ENCODE results near the gene FASTKD1. TPM values are rescaled to one million over a fixed set of nuclear protein-coding genes. Genes with fewer than 3 reads are reported as not detected.

FASTKD1 gene
- total and polyA plus RNA-seq, 10 of the 15 experiments (the other 5 are each of a cell fraction or from before 2014, with no cell fraction given) = 45.6 to 76.1 (median 63.4) TPM

DNA sequence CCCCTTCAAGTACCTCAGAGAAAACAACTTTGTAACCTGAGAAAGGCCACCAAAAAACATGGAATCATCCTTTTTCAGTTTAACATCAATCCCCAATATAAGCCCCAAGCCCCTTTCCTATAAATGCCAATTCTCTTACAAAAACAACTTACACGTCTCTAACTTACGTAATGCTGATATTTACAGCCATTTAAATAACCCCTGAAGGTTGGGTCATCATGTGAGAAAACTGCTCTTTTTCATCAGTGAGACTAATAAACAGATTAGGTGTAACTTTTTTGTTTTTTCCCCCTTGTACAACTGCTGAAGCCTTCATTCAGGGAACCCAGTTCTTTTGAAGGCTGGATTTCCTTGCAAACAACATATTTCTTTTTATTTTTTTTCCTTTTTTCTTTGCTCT lies 3.7 kb downstream of the FASTKD1 start:
- Histone ChIP-seq H3K4me1 (ENCODE audit: control insufficient read depth, insufficient read depth, low read length) (no peaks in the 10 kb centered on the region), H2AFZ (ENCODE audit: control insufficient read depth, low read depth, low read length) (no peak overlapping the region), H3K9ac (ENCODE audit: control insufficient read depth, insufficient read depth, low read length) (no peak overlapping the region), H3K27me3 (replicated peaks in 1 of 2; ENCODE audit: control insufficient read depth in 2 of 2, insufficient read depth in 2 of 2, low read length in 1 of 2) (no peaks in the 10 kb centered on the region), H3K79me2 (ENCODE audit: control insufficient read depth, insufficient read depth, low read length) (peaks cover 43% of the 10 kb centered on the region), H3K4me3 (peak overlapping the region; percentile 58; the same call in 1 of the 2 replicates), H4K20me1 (ENCODE audit: control insufficient read depth, insufficient read depth) (no peaks in the 10 kb centered on the region), H3K36me3 (ENCODE audit: control insufficient read depth in 2 of 2, insufficient read depth in 2 of 2, low read length in 1 of 2) (peaks cover 0 to 7% of the 10 kb centered on the region in 2 experiments; a peak in 2 of 4 replicates), H3K27ac (ENCODE audit: control insufficient read depth, insufficient read depth) (no peak overlapping the region), H3K9me3 (replicated peaks; ENCODE audit: control insufficient read depth, insufficient read depth, low read length) (peaks cover 2% of the 10 kb centered on the region; the same call in 2 of the 3 replicates), H3K4me2 (ENCODE audit: control insufficient read depth, insufficient read depth) (peak overlapping the region; percentile 71; the same call in 1 of the 2 replicates)
- ChIA-PET RAD21 (ENCODE audit: unreplicated experiment) (no interaction called here), POLR2A (no interaction called here), SMC1A (ENCODE audit: uncharacterized antibody, unreplicated experiment) (no interaction called here), CTCF (no interaction called here)
- DNase-seq (ENCODE audit: low read depth, low spot score) = no peak
- intact Hi-C loops (cut with micrococcal nuclease; ENCODE audit: unreplicated experiment) = no loop called here
- 100% methylated on average over 2 of the region's 2 CpGs for WGBS (ENCODE audit: insufficient coverage, insufficient replicate concordance, low lambda C conversion rate, missing lambda C conversion rate)
- no peak for FAIRE-seq
- BruUV-seq (replicated peaks) = no TSS peak
- in situ Hi-C loops (cut with MboI) = no loop called here
- TF ChIP-seq, protein P1, sequence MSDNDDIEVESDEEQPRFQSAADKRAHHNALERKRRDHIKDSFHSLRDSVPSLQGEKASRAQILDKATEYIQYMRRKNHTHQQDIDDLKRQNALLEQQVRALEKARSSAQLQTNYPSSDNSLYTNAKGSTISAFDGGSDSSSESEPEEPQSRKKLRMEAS (IDR thresholded peaks at IDR 0.05; ENCODE audit: low read depth, low read length) = no peak
- TF ChIP-seq POU2F2 (IDR thresholded peaks at IDR 0.05; ENCODE audit: borderline replicate concordance, low read depth, low read length) (no peak), ETV6 (conservative IDR thresholded peaks at IDR 0.05 in 1 of 2, IDR thresholded peaks at IDR 0.05 in 1 of 2; ENCODE audit: borderline replicate concordance in 1 of 2, low read depth in 1 of 2) (no peak), NR2C1 (IDR thresholded peaks at IDR 0.05) (no peak), NFYA (IDR thresholded peaks at IDR 0.05; ENCODE audit: borderline replicate concordance, low read depth, low read length) (no peak), YBX1 (IDR thresholded peaks at IDR 0.05) (no peak), SIX5 (IDR thresholded peaks at IDR 0.05; ENCODE audit: low read depth, low read length, severe bottlenecking) (no peak), TARDBP (IDR thresholded peaks at IDR 0.05; ENCODE audit: borderline replicate concordance) (no peak), HDAC6 (IDR thresholded peaks at IDR 0.05; ENCODE audit: unreplicated experiment) (no peak), WRNIP1 (IDR thresholded peaks at IDR 0.05; ENCODE audit: borderline replicate concordance, low read depth, low read length) (no peak), SREBF2 (IDR thresholded peaks at IDR 0.05; ENCODE audit: low read length) (no peak)
- TF ChIP-seq, protein P2, sequence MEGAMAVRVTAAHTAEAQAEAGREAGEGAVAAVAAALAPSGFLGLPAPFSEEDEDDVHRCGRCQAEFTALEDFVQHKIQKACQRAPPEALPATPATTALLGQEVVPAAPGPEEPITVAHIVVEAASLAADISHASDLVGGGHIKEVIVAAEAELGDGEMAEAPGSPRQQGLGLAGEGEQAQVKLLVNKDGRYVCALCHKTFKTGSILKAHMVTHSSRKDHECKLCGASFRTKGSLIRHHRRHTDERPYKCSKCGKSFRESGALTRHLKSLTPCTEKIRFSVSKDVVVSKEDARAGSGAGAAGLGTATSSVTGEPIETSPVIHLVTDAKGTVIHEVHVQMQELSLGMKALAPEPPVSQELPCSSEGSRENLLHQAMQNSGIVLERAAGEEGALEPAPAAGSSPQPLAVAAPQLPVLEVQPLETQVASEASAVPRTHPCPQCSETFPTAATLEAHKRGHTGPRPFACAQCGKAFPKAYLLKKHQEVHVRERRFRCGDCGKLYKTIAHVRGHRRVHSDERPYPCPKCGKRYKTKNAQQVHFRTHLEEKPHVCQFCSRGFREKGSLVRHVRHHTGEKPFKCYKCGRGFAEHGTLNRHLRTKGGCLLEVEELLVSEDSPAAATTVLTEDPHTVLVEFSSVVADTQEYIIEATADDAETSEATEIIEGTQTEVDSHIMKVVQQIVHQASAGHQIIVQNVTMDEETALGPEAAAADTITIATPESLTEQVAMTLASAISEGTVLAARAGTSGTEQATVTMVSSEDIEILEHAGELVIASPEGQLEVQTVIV (IDR thresholded peaks at IDR 0.05; ENCODE audit: borderline replicate concordance, partially characterized antibody) = no peak
- no peak for ATAC-seq

All from GM12878 (cell line).